ENCODE results near the gene BAG3.

- TF ChIP-seq CTCF (IDR thresholded peaks at IDR 0.05) (no peak), EP300 (IDR thresholded peaks at IDR 0.05; ENCODE audit: low read depth) (no peak), POLR2A (IDR thresholded peaks at IDR 0.05) (no peak), POLR2AphosphoS5 (IDR thresholded peaks at IDR 0.05) (no peak)
Observed at GRCh38 chr10:119693262-119693957, 42.2 kb downstream of the BAG3 start.

All from transverse colon (tissue), 4 donors.